CD4-positive, alpha-beta T cell (primary cell): Measurements from ENCODE around the gene RAPGEF4. TPM values are rescaled to one million over a fixed set of nuclear protein-coding genes. Genes with fewer than 3 reads are reported as not detected.

Source experiments
- ATAC-seq: fragments of 200-7000 bp; cut with Tn5 transposase; one replicate; pipeline ENCODE4 v1.10.0; 2022; ENCODE audit warnings: mild to moderate bottlenecking; ENCODE audit not compliant: poor library complexity
- CTCF ChIA-PET: fragments of 350-600 bp; sonication (Branson Sonifier 250); formaldehyde crosslinking; loops from one replicate; lab custom pipeline; 2021; ENCODE audit warnings: antibody characterized with exemption, inconsistent platforms; lab: Charles Lee
- POLR2A ChIA-PET: fragments of 350-600 bp; sonication (Branson Sonifier 250); formaldehyde crosslinking; loops from one replicate; lab custom pipeline; 2021; ENCODE audit warnings: antibody characterized with exemption, inconsistent platforms; lab: Charles Lee
- DNase-seq, 14 experiments: peaks; one replicate each; pipeline ENCODE4 v3.0.0-alpha.2; 2013 to 2020; ENCODE audit warnings: mixed read lengths in 2 of 14
- H3K27ac ChIP-seq, 2 donors: one replicate each; pipeline versions ENCODE4 v1.5.1 to v1.7.0; 2013; ENCODE audit warnings: low read length in 2 of 2, low read depth in 1 of 2, mild to moderate bottlenecking in 1 of 2
- H3K27me3 ChIP-seq, 2 experiments: 1 replicate in 1 of 2; 2 replicates in 1 of 2; pipeline versions ENCODE4 v1.6.1 to v1.7.0; 2013; ENCODE audit warnings: low read length in 2 of 2, control low read depth in 1 of 2, mild to moderate bottlenecking in 1 of 2, moderate library complexity in 1 of 2; ENCODE audit not compliant: insufficient read depth in 2 of 2, control insufficient read depth in 1 of 2
- H3K36me3 ChIP-seq: one replicate; pipeline ENCODE4 v1.6.1; 2013; ENCODE audit warnings: low read length, control low read depth; ENCODE audit not compliant: insufficient read depth
- H3K4me1 ChIP-seq: one replicate; pipeline ENCODE4 v1.6.1; 2013; ENCODE audit warnings: low read length, control low read depth; ENCODE audit not compliant: insufficient read depth
- H3K4me3 ChIP-seq: one replicate; pipeline ENCODE4 v1.5.1; 2013; ENCODE audit warnings: mild to moderate bottlenecking, low read length, moderate library complexity
- H3K9me3 ChIP-seq, 2 experiments: 1 replicate in 1 of 2; 2 replicates in 1 of 2; pipeline versions ENCODE4 v1.6.1 to v1.7.0; 2013; ENCODE audit warnings: low read length in 2 of 2, mild to moderate bottlenecking in 2 of 2, control low read depth in 1 of 2, moderate library complexity in 1 of 2; ENCODE audit not compliant: control insufficient read depth in 1 of 2, insufficient read depth in 1 of 2
- H3K27ac Mint-ChIP-seq: one replicate; pipeline ENCODE4 v1.8.0; 2020; ENCODE audit warnings: mixed read lengths
- H3K27me3 Mint-ChIP-seq: one replicate; pipeline ENCODE4 v1.8.0; 2021; ENCODE audit warnings: mixed read lengths
- H3K36me3 Mint-ChIP-seq: one replicate; pipeline ENCODE4 v1.8.0; 2021; ENCODE audit warnings: low read depth, mixed read lengths
- H3K4me1 Mint-ChIP-seq: one replicate; pipeline ENCODE4 v1.8.0; 2021; ENCODE audit warnings: low read depth, mixed read lengths
- H3K4me3 Mint-ChIP-seq: one replicate; pipeline ENCODE4 v1.8.0; 2020; ENCODE audit warnings: mild to moderate bottlenecking, mixed read lengths
- H3K9me3 Mint-ChIP-seq: one replicate; pipeline ENCODE4 v1.8.0; 2020; ENCODE audit warnings: mixed read lengths
- intact Hi-C, 2 experiments: fragments of 100-400 bp; cut with DNase I in 1 of 2; cut with micrococcal nuclease in 1 of 2; formaldehyde crosslinking; loops; one replicate each; pipeline versions ENCODE4 v1.15.1 to v1.9.0; 2023 to 2025; cut with DNase I, micrococcal nuclease
- total RNA-seq, 174 experiments: library from RNA in 2 of 174; stranded (reverse) in 2 of 174; gene quantifications; one replicate each; pipeline ENCODE4 v1.2.3 and lab custom pipeline; 2021 to 2026
- TF ChIP-seq, protein P1 (sequence below): fragments of 200-600 bp; IDR thresholded peaks from one replicate; pipeline ENCODE4 v1.8.0; 2022; ENCODE audit warnings: antibody characterized with exemption, mild to moderate bottlenecking

The RAPGEF4 gene
- total RNA-seq, 2 experiments from 2014 or later: 0.69 to 0.73 TPM

GRCh38 chr2:172811027-172811426 is 75.4 kb downstream of the RAPGEF4 start:
- Histone ChIP-seq H3K27me3 (no peaks in the 10 kb centered on the region), H3K36me3 (no peaks in the 10 kb centered on the region), H3K4me1 (peaks cover 3% of the 10 kb centered on the region), H3K9me3 (no peaks in the 10 kb centered on the region), H3K27ac (no peak overlapping the region), H3K4me3 (no peak overlapping the region)
- H3K27ac Mint-ChIP-seq: no peak overlapping the region
- ATAC-seq (no peak), DNase-seq (peak in 3 of 14 experiments; percentile 7 to 47 (median 27))
- H3K27me3 Mint-ChIP-seq: peaks cover 5% of the 10 kb centered on the region
- ChIA-PET POLR2A (no interaction called here), CTCF (no interaction called here)
- H3K4me1 Mint-ChIP-seq: peaks cover 9% of the 10 kb centered on the region
- H3K4me3 Mint-ChIP-seq: no peak overlapping the region
- no peaks in the 10 kb centered on the region for H3K9me3 Mint-ChIP-seq
- H3K36me3 Mint-ChIP-seq: no peaks in the 10 kb centered on the region
- TF ChIP-seq, protein P1, sequence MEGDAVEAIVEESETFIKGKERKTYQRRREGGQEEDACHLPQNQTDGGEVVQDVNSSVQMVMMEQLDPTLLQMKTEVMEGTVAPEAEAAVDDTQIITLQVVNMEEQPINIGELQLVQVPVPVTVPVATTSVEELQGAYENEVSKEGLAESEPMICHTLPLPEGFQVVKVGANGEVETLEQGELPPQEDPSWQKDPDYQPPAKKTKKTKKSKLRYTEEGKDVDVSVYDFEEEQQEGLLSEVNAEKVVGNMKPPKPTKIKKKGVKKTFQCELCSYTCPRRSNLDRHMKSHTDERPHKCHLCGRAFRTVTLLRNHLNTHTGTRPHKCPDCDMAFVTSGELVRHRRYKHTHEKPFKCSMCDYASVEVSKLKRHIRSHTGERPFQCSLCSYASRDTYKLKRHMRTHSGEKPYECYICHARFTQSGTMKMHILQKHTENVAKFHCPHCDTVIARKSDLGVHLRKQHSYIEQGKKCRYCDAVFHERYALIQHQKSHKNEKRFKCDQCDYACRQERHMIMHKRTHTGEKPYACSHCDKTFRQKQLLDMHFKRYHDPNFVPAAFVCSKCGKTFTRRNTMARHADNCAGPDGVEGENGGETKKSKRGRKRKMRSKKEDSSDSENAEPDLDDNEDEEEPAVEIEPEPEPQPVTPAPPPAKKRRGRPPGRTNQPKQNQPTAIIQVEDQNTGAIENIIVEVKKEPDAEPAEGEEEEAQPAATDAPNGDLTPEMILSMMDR: no peak
- intact Hi-C loops: no loop called here

DNA sequence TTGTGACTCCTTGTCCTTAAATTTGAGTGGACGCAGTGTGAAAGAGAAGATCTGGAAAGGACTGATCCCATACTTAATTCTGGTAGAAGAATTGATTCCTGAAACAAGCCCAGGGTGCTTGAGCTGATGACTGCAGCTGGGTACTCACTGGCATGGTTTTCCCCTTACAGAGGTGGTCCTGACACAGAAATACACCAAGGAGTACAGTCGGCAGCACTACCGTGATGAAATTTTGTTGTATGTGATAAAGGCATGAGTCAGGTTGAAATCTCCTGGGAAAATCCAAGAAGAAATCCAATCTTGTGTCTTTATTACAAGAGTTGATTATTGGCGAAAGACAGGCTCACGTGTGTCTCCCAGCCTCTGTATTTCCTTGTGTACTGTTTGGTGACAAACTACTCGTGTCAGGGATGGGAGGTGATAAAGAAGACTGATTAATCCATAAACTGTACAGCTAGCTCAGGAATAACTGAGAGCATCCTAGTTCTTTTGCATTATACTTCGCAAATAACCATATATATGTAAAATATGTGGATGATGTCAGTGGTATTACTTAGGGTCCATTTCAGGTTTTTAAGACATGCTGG is 76.6 kb downstream of the RAPGEF4 start:
- Mint-ChIP-seq H3K9me3 (no peaks in the 10 kb centered on the region), H3K27ac (no peak overlapping the region)

DNA sequence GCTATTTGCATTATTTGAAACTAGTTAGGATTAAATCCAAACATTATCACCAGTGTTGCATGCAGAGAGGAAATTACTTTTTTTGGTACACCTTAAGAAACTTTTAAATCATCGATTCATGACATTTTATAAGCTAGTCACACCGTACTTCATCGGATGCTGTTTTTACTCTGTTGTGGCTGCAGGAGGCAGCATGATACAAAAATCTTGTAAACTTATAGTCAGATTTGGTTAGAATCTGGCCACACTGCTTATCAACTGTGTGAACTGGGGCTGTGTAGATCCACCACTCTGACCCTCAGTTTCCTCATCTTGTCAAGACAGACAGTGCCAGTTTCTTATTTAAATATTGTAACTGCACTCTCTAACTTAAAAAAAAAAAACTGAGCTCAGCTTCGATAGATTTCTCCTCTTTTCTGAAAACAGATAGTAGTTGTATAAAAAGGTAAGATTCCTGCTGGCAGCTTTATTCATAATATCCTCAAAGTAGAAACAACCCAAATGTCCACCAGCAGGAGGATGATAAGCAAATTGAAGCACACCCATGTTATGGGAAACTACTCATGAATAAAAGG is 77.8 kb downstream of the RAPGEF4 start:
- Histone ChIP-seq H3K27me3 (no peaks in the 10 kb centered on the region), H3K36me3 (no peaks in the 10 kb centered on the region), H3K27ac (no peak overlapping the region), H3K9me3 (no peaks in the 10 kb centered on the region), H3K4me1 (peaks cover 3% of the 10 kb centered on the region), H3K4me3 (no peak overlapping the region)
- ChIA-PET POLR2A (interaction anchor here (0.6 kb wide), 1 partner anchor 9 kb away, joined by 3 read pairs; no protein-coding TSS in a partner anchor), CTCF (no interaction called here)
- H3K4me3 Mint-ChIP-seq: no peak overlapping the region
- H3K4me1 Mint-ChIP-seq: peaks cover 9% of the 10 kb centered on the region
- no peak overlapping the region for H3K27ac Mint-ChIP-seq
- intact Hi-C loops: no loop called here
- H3K36me3 Mint-ChIP-seq: no peaks in the 10 kb centered on the region
- ATAC-seq (no peak), DNase-seq (no peak)
- TF ChIP-seq, protein P1: no peak
- H3K9me3 Mint-ChIP-seq: no peaks in the 10 kb centered on the region
- peaks cover 5% of the 10 kb centered on the region for H3K27me3 Mint-ChIP-seq

More for the DNA sequence above, 76.6 kb downstream of the RAPGEF4 start:
- H3K36me3 ChIP-seq: no peaks in the 10 kb centered on the region
- POLR2A ChIA-PET: no interaction called here
- no peaks in the 10 kb centered on the region for H3K27me3 ChIP-seq
- no peaks in the 10 kb centered on the region for H3K9me3 ChIP-seq
- H3K4me1 ChIP-seq: peaks cover 3% of the 10 kb centered on the region
- H3K4me1 Mint-ChIP-seq: peaks cover 9% of the 10 kb centered on the region
- H3K27ac ChIP-seq: no peak overlapping the region
- TF ChIP-seq, protein P1: no peak
- intact Hi-C loops: no loop called here
- H3K4me3 ChIP-seq: no peak overlapping the region
- CTCF ChIA-PET: no interaction called here
- DNase-seq (no peak), ATAC-seq (no peak)
- H3K36me3 Mint-ChIP-seq: no peaks in the 10 kb centered on the region
- H3K27me3 Mint-ChIP-seq: peaks cover 5% of the 10 kb centered on the region
- H3K4me3 Mint-ChIP-seq: no peak overlapping the region
